ENCODE data around the gene DPT.

- no peak for TF ChIP-seq POLR2A (IDR thresholded peaks at IDR 0.05)
- no peak for TF ChIP-seq CTCF (IDR thresholded peaks at IDR 0.05)
These were observed 32.8 kb downstream of the DPT start for GRCh38 chr1:168696125-168696760.
